ENCODE results near the gene TLE3.

DNA sequence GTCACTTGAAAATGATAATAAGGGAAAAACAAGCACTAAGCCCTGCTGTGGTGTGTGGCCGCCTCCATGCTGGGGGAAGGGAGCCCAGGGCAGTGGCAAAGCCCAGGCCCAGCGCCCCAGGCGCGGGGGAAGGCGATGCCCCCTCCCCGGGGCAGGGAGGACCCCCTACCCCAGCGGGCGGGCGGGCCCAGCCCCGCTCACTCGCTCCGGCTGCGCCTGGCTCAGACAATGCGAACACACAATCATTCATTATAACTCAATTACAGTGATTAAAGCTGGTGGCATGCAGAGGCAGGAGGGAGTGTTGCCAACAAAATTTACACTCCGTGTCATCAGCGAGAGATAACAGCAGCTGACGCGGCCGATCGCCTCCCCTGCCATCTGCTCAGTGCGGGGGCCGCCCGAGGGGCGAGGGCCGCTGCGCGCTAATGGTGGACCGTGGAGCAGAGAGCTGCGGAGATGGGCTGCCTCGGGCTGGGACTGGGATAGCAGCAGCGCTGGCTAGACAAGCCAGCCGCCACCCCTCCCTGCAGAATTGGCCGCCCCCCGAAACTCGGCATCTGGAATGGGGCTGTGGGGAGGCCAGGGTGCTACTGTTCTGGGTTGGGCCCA, 64.1 kb downstream of the TLE3 start:
- TF ChIP-seq, protein P1, sequence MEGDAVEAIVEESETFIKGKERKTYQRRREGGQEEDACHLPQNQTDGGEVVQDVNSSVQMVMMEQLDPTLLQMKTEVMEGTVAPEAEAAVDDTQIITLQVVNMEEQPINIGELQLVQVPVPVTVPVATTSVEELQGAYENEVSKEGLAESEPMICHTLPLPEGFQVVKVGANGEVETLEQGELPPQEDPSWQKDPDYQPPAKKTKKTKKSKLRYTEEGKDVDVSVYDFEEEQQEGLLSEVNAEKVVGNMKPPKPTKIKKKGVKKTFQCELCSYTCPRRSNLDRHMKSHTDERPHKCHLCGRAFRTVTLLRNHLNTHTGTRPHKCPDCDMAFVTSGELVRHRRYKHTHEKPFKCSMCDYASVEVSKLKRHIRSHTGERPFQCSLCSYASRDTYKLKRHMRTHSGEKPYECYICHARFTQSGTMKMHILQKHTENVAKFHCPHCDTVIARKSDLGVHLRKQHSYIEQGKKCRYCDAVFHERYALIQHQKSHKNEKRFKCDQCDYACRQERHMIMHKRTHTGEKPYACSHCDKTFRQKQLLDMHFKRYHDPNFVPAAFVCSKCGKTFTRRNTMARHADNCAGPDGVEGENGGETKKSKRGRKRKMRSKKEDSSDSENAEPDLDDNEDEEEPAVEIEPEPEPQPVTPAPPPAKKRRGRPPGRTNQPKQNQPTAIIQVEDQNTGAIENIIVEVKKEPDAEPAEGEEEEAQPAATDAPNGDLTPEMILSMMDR (conservative IDR thresholded peaks at IDR 0.05 in 1 of 2, IDR thresholded peaks at IDR 0.05 in 1 of 2; ENCODE audit: low read depth in 1 of 2, low read length in 2 of 2) = no peak
- no peak for TF ChIP-seq EZH2 (IDR thresholded peaks at IDR 0.05; ENCODE audit: low read length, missing control alignments)

Data from fibroblast of lung (primary cell).